Astrocyte (in vitro differentiated cells and primary cell): ENCODE data around the gene MROH7. TPM values are rescaled to one million over a fixed set of nuclear protein-coding genes. Genes with fewer than 3 reads are reported as not detected.
A peak's percentile ranks its signal among the peaks of the same experiment; 100 is the strongest.

Source experiments
- DNase-seq: peaks from one replicate; pipeline ENCODE4 v3.0.0-alpha.2; 2010; ENCODE audit warnings: low read depth
- FAIRE-seq: peaks from 2 replicates; lab custom pipeline; 2011; peaks lifted over from hg19 to GRCh38; lab: Jason Lieb, UNC
- H2AFZ ChIP-seq: 2 replicates; pipeline ENCODE4 v1.6.0; 2012; ENCODE audit warnings: low read depth, low read length, inconsistent platforms
- H3K27ac ChIP-seq: 2 replicates; pipeline ENCODE4 v1.5.1; 2011; ENCODE audit warnings: low read depth, low read length, inconsistent platforms
- H3K27me3 ChIP-seq: 2 replicates; pipeline ENCODE4 v1.6.0; 2011; ENCODE audit warnings: low read length, inconsistent platforms; ENCODE audit not compliant: insufficient read depth
- H3K36me3 ChIP-seq: 2 replicates; pipeline ENCODE4 v1.5.1; 2011; ENCODE audit warnings: low read length, inconsistent platforms; ENCODE audit not compliant: insufficient read depth
- H3K4me1 ChIP-seq: 2 replicates; pipeline ENCODE4 v1.5.1; 2011; ENCODE audit warnings: low read length, inconsistent platforms; ENCODE audit not compliant: insufficient read depth
- H3K4me2 ChIP-seq: 2 replicates; pipeline ENCODE4 v1.6.0; 2012; ENCODE audit warnings: low read length, inconsistent platforms
- H3K4me3 ChIP-seq: 2 replicates; pipeline ENCODE4 v1.5.1; 2011; ENCODE audit warnings: low read depth, mild to moderate bottlenecking, low read length, inconsistent platforms; ENCODE audit not compliant: insufficient read depth
- H3K79me2 ChIP-seq: 2 replicates; pipeline ENCODE4 v1.6.0; 2012; ENCODE audit warnings: mild to moderate bottlenecking, low read length, inconsistent platforms; ENCODE audit not compliant: insufficient read depth
- H3K9ac ChIP-seq: 2 replicates; pipeline ENCODE4 v1.6.0; 2012; ENCODE audit warnings: mild to moderate bottlenecking, low read length, inconsistent platforms
- H3K9me3 ChIP-seq: 2 replicates; pipeline ENCODE4 v1.5.1; 2012; ENCODE audit warnings: low read depth, mild to moderate bottlenecking, low read length, inconsistent platforms; ENCODE audit not compliant: insufficient read depth
- H4K20me1 ChIP-seq: 2 replicates; pipeline ENCODE4 v1.6.0; 2012; ENCODE audit warnings: low read length, inconsistent platforms; ENCODE audit not compliant: insufficient read depth
- H3K27ac Mint-ChIP-seq: one replicate; pipeline ENCODE4 v1.8.0; 2021; ENCODE audit warnings: mild to moderate bottlenecking, mixed read lengths; ENCODE audit not compliant: unreplicated experiment
- H3K27me3 Mint-ChIP-seq: one replicate; pipeline ENCODE4 v1.8.0; 2021; ENCODE audit warnings: low read depth, mixed read lengths; ENCODE audit not compliant: unreplicated experiment
- H3K36me3 Mint-ChIP-seq: one replicate; pipeline ENCODE4 v1.8.0; 2021; ENCODE audit warnings: low read depth, mixed read lengths; ENCODE audit not compliant: unreplicated experiment
- H3K4me1 Mint-ChIP-seq: one replicate; pipeline ENCODE4 v1.8.0; 2021; ENCODE audit warnings: low read depth, mixed read lengths; ENCODE audit not compliant: unreplicated experiment
- H3K4me3 Mint-ChIP-seq: one replicate; pipeline ENCODE4 v1.8.0; 2021; ENCODE audit warnings: mild to moderate bottlenecking, moderate library complexity, mixed read lengths; ENCODE audit not compliant: unreplicated experiment
- H3K9me3 Mint-ChIP-seq: one replicate; pipeline ENCODE4 v1.8.0; 2021; ENCODE audit warnings: mild to moderate bottlenecking, mixed read lengths; ENCODE audit not compliant: unreplicated experiment
- EZH2 ChIP-seq: IDR thresholded peaks from 2 replicates; pipeline ENCODE4 v1.6.1; 2012; ENCODE audit warnings: mild to moderate bottlenecking, low read length, inconsistent platforms; ENCODE audit not compliant: insufficient read depth
- total RNA-seq: library from RNA; stranded (reverse); gene quantifications from 2 replicates; pipeline ENCODE4 v1.2.1, GENCODE V29; 2021
- TF ChIP-seq, protein P1 (sequence below): IDR thresholded peaks from 2 replicates; pipeline ENCODE4 v1.5.1; 2011; ENCODE audit warnings: low read depth, mild to moderate bottlenecking, inconsistent platforms, low read length, moderate library complexity; ENCODE audit not compliant: insufficient read depth

The MROH7 gene
- total RNA-seq, 1 donor from 2014 or later = not detected

DNA sequence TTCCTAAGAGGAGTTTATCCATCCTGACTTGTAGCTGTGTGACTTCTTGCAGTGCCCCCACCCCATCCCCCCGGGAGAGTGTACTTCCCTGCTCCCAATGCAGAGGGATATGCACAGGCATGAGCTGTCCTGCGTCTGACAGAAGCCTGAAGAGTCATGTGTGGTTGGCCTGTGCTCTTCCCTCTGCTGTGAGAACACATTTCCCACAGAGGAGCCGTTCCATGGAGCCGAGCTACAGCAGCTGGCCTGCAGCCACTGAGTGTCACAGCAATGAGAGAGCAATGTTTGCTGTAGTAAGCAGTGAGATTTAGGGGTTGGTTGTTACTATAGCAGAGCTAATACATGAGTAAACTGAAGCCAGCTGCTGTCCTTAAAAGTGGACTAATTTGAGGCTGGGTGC is 100.7 kb downstream of the MROH7 start:
- Mint-ChIP-seq H3K9me3 (no peaks in the 10 kb centered on the region), H3K4me3 (peak overlapping the region; percentile 45), H3K36me3 (peaks cover 9% of the 10 kb centered on the region), H3K27me3 (peaks cover 3% of the 10 kb centered on the region), H3K27ac (peak overlapping the region; percentile 47), H3K4me1 (peaks cover 3% of the 10 kb centered on the region)
- Histone ChIP-seq H3K4me2 (no peak overlapping the region), H3K36me3 (peaks cover 33% of the 10 kb centered on the region), H4K20me1 (peaks cover 11% of the 10 kb centered on the region), H3K9ac (no peak overlapping the region), H3K79me2 (no peaks in the 10 kb centered on the region), H3K9me3 (no peaks in the 10 kb centered on the region), H3K27ac (no peak overlapping the region), H3K4me3 (no peak overlapping the region), H2AFZ (no peak overlapping the region), H3K27me3 (no peaks in the 10 kb centered on the region), H3K4me1 (no peaks in the 10 kb centered on the region)
- FAIRE-seq = no peak
- TF ChIP-seq, protein P1, sequence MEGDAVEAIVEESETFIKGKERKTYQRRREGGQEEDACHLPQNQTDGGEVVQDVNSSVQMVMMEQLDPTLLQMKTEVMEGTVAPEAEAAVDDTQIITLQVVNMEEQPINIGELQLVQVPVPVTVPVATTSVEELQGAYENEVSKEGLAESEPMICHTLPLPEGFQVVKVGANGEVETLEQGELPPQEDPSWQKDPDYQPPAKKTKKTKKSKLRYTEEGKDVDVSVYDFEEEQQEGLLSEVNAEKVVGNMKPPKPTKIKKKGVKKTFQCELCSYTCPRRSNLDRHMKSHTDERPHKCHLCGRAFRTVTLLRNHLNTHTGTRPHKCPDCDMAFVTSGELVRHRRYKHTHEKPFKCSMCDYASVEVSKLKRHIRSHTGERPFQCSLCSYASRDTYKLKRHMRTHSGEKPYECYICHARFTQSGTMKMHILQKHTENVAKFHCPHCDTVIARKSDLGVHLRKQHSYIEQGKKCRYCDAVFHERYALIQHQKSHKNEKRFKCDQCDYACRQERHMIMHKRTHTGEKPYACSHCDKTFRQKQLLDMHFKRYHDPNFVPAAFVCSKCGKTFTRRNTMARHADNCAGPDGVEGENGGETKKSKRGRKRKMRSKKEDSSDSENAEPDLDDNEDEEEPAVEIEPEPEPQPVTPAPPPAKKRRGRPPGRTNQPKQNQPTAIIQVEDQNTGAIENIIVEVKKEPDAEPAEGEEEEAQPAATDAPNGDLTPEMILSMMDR = no peak
- TF ChIP-seq EZH2 = no peak
- DNase-seq = no peak

GRCh38 chr1:54743416-54744226 is 102.0 kb downstream of the MROH7 start:
- Histone ChIP-seq H3K4me2 (no peak overlapping the region), H4K20me1 (peaks cover 11% of the 10 kb centered on the region), H3K4me1 (no peaks in the 10 kb centered on the region), H3K9ac (no peak overlapping the region), H3K27ac (no peak overlapping the region), H3K27me3 (no peaks in the 10 kb centered on the region), H3K36me3 (peaks cover 31% of the 10 kb centered on the region), H3K79me2 (no peaks in the 10 kb centered on the region), H3K9me3 (no peaks in the 10 kb centered on the region), H3K4me3 (no peak overlapping the region), H2AFZ (no peak overlapping the region)
- Mint-ChIP-seq H3K27me3 (peaks cover 8% of the 10 kb centered on the region), H3K4me3 (no peak overlapping the region), H3K4me1 (peaks cover 3% of the 10 kb centered on the region), H3K36me3 (peaks cover 8% of the 10 kb centered on the region), H3K27ac (no peak overlapping the region), H3K9me3 (no peaks in the 10 kb centered on the region)
- TF ChIP-seq EZH2 = no peak
- TF ChIP-seq, protein P1 = no peak
- no peak for DNase-seq
- no peak for FAIRE-seq

DNA sequence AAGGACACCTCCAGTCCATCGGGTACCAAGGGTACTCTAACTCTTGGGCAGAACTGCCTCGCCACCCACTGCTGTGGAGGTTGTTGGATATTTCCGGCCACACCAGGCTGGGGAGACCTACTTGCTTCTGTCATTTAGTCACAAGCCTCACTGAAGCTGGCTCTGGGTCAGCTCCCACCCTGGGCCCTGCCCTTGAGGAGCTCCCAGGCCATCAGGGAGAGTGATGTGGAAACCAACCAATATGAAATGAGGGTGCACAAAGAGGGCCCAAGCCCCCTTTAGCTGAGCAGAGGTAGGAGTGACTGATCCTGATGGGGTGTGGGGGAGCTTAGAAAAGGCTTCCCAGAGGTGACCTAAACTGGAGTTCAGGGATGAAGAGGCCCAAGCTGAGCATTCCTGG is 103.1 kb downstream of the MROH7 start:
- TF ChIP-seq EZH2 = no peak
- TF ChIP-seq, protein P1 = no peak
- H3K36me3 Mint-ChIP-seq = peaks cover 8% of the 10 kb centered on the region
- H3K27me3 ChIP-seq = no peaks in the 10 kb centered on the region
- H3K4me1 ChIP-seq = no peaks in the 10 kb centered on the region
- H4K20me1 ChIP-seq = peaks cover 11% of the 10 kb centered on the region
- peaks cover 15% of the 10 kb centered on the region for H3K27me3 Mint-ChIP-seq
- H2AFZ ChIP-seq = no peak overlapping the region
- no peak overlapping the region for H3K4me2 ChIP-seq
- DNase-seq (no peak), FAIRE-seq (no peak)
- no peaks in the 10 kb centered on the region for H3K79me2 ChIP-seq
- no peaks in the 10 kb centered on the region for H3K9me3 ChIP-seq
- no peaks in the 10 kb centered on the region for H3K9me3 Mint-ChIP-seq
- H3K27ac Mint-ChIP-seq = no peak overlapping the region
- no peak overlapping the region for H3K4me3 Mint-ChIP-seq
- H3K4me1 Mint-ChIP-seq = peaks cover 3% of the 10 kb centered on the region
- no peak overlapping the region for H3K9ac ChIP-seq
- H3K4me3 ChIP-seq = no peak overlapping the region
- no peak overlapping the region for H3K27ac ChIP-seq
- H3K36me3 ChIP-seq = peaks cover 23% of the 10 kb centered on the region
